T-helper 1 cell treated with Interleukin-12 subunit alpha and Interleukin-12 subunit beta and Interleukin-4 antibody, amounts not matched to agents 30 μg/mL and 1 μg/mL, for 36 hours (primary cell): ENCODE data around the gene TBC1D17.

Experiments used
- H3K27ac Mint-ChIP-seq: one replicate; pipeline ENCODE4 v1.8.0; 2021; ENCODE audit warnings: mild to moderate bottlenecking, mixed read lengths
- H3K27me3 Mint-ChIP-seq: one replicate; pipeline ENCODE4 v1.8.0; 2021; ENCODE audit warnings: low read depth, mixed read lengths
- H3K36me3 Mint-ChIP-seq: one replicate; pipeline ENCODE4 v1.8.0; 2021; ENCODE audit warnings: low read depth, mixed read lengths
- H3K4me1 Mint-ChIP-seq: one replicate; pipeline ENCODE4 v1.8.0; 2021; ENCODE audit warnings: low read depth, mixed read lengths
- H3K4me3 Mint-ChIP-seq: one replicate; pipeline ENCODE4 v1.8.0; 2021; ENCODE audit warnings: mild to moderate bottlenecking, moderate library complexity, mixed read lengths
- H3K9me3 Mint-ChIP-seq: one replicate; pipeline ENCODE4 v1.8.0; 2021; ENCODE audit warnings: mixed read lengths

The TBC1D17 gene

GRCh38 chr19:49877020-49877878 lies at the start of gene TBC1D17, which contains the start of gene AKT1S1:
TSS of gene TBC1D17 (plus strand) at chr19:49877702. CDS start at chr19:49877724, 22 bp downstream.
TSS of gene AKT1S1 (minus strand) at chr19:49877355. CDS start at chr19:49873295, 4,060 bp downstream.
- no peaks in the 10 kb centered on the region for H3K27me3 Mint-ChIP-seq
- H3K9me3 Mint-ChIP-seq = no peaks in the 10 kb centered on the region
- H3K4me1 Mint-ChIP-seq = peaks cover 27% of the 10 kb centered on the region
- H3K36me3 Mint-ChIP-seq = peaks cover 7% of the 10 kb centered on the region
- H3K27ac Mint-ChIP-seq = no peak within 1 kb of the TSS
- no peak within 1 kb of the TSS for H3K4me3 Mint-ChIP-seq

GRCh38 chr19:49829200-49829599 lies 48.3 kb upstream of the TBC1D17 start:
- Mint-ChIP-seq H3K27ac (no peak overlapping the region), H3K4me1 (no peaks in the 10 kb centered on the region), H3K9me3 (no peaks in the 10 kb centered on the region), H3K36me3 (peaks cover 11% of the 10 kb centered on the region), H3K4me3 (no peak overlapping the region), H3K27me3 (no peaks in the 10 kb centered on the region)

GRCh38 chr19:49829721-49830120 lies 47.8 kb upstream of the TBC1D17 start:
- Mint-ChIP-seq H3K27me3 (no peaks in the 10 kb centered on the region), H3K9me3 (no peaks in the 10 kb centered on the region), H3K4me1 (no peaks in the 10 kb centered on the region), H3K4me3 (no peak overlapping the region), H3K36me3 (peaks cover 13% of the 10 kb centered on the region), H3K27ac (no peak overlapping the region)

- Mint-ChIP-seq H3K9me3 (no peaks in the 10 kb centered on the region), H3K27ac (no peak overlapping the region), H3K4me1 (no peaks in the 10 kb centered on the region), H3K4me3 (no peak overlapping the region), H3K36me3 (peaks cover 15% of the 10 kb centered on the region), H3K27me3 (no peaks in the 10 kb centered on the region)
These were observed 46.7 kb upstream of the TBC1D17 start for GRCh38 chr19:49830766-49831165.

GRCh38 chr19:49831592-49831991 lies 45.9 kb upstream of the TBC1D17 start:
- Mint-ChIP-seq H3K27me3 (no peaks in the 10 kb centered on the region), H3K9me3 (no peaks in the 10 kb centered on the region), H3K4me3 (no peak overlapping the region), H3K36me3 (peaks cover 15% of the 10 kb centered on the region), H3K27ac (no peak overlapping the region), H3K4me1 (no peaks in the 10 kb centered on the region)

GRCh38 chr19:49832556-49832955 lies 44.9 kb upstream of the TBC1D17 start:
- no peaks in the 10 kb centered on the region for H3K4me1 Mint-ChIP-seq
- no peak overlapping the region for H3K4me3 Mint-ChIP-seq
- no peak overlapping the region for H3K27ac Mint-ChIP-seq
- H3K9me3 Mint-ChIP-seq = no peaks in the 10 kb centered on the region
- H3K36me3 Mint-ChIP-seq = peaks cover 18% of the 10 kb centered on the region
- H3K27me3 Mint-ChIP-seq = no peaks in the 10 kb centered on the region

GRCh38 chr19:49833599-49833998 lies 43.9 kb upstream of the TBC1D17 start:
- Mint-ChIP-seq H3K27me3 (no peaks in the 10 kb centered on the region), H3K36me3 (peaks cover 22% of the 10 kb centered on the region), H3K4me1 (no peaks in the 10 kb centered on the region), H3K4me3 (no peak overlapping the region), H3K27ac (no peak overlapping the region), H3K9me3 (no peaks in the 10 kb centered on the region)

GRCh38 chr19:49835562-49835961 lies 41.9 kb upstream of the TBC1D17 start:
- Mint-ChIP-seq H3K36me3 (peaks cover 30% of the 10 kb centered on the region), H3K4me3 (no peak overlapping the region), H3K9me3 (no peaks in the 10 kb centered on the region), H3K4me1 (no peaks in the 10 kb centered on the region), H3K27ac (no peak overlapping the region), H3K27me3 (no peaks in the 10 kb centered on the region)

GRCh38 chr19:49836176-49837008 lies 41.1 kb upstream of the TBC1D17 start:
- Mint-ChIP-seq H3K4me3 (no peak overlapping the region), H3K36me3 (peaks cover 30% of the 10 kb centered on the region), H3K27ac (no peak overlapping the region), H3K4me1 (no peaks in the 10 kb centered on the region), H3K27me3 (no peaks in the 10 kb centered on the region), H3K9me3 (no peaks in the 10 kb centered on the region)

GRCh38 chr19:49837009-49837310 lies 40.5 kb upstream of the TBC1D17 start:
- H3K27ac Mint-ChIP-seq = no peak overlapping the region

GRCh38 chr19:49837425-49837824 lies 40.1 kb upstream of the TBC1D17 start:
- Mint-ChIP-seq H3K4me3 (no peak overlapping the region), H3K9me3 (no peaks in the 10 kb centered on the region), H3K36me3 (peaks cover 28% of the 10 kb centered on the region), H3K27me3 (no peaks in the 10 kb centered on the region), H3K27ac (no peak overlapping the region), H3K4me1 (no peaks in the 10 kb centered on the region)

More at GRCh38 chr19:49837009-49837310, 40.5 kb upstream of the TBC1D17 start:
- Mint-ChIP-seq H3K36me3 (peaks cover 30% of the 10 kb centered on the region), H3K4me3 (no peak overlapping the region), H3K4me1 (no peaks in the 10 kb centered on the region), H3K9me3 (no peaks in the 10 kb centered on the region), H3K27me3 (no peaks in the 10 kb centered on the region)

GRCh38 chr19:49838885-49839588 lies 38.5 kb upstream of the TBC1D17 start:
- Mint-ChIP-seq H3K36me3 (peaks cover 18% of the 10 kb centered on the region), H3K27ac (no peak overlapping the region), H3K27me3 (no peaks in the 10 kb centered on the region), H3K4me1 (no peaks in the 10 kb centered on the region), H3K4me3 (no peak overlapping the region), H3K9me3 (no peaks in the 10 kb centered on the region)

- H3K27ac Mint-ChIP-seq = no peak overlapping the region
- H3K36me3 Mint-ChIP-seq = peaks cover 17% of the 10 kb centered on the region
- H3K4me1 Mint-ChIP-seq = no peaks in the 10 kb centered on the region
- no peaks in the 10 kb centered on the region for H3K27me3 Mint-ChIP-seq
- H3K4me3 Mint-ChIP-seq = no peak overlapping the region
- H3K9me3 Mint-ChIP-seq = no peaks in the 10 kb centered on the region
These were observed 37.8 kb upstream of the TBC1D17 start for GRCh38 chr19:49839713-49840112.

- Mint-ChIP-seq H3K27me3 (no peaks in the 10 kb centered on the region), H3K9me3 (no peaks in the 10 kb centered on the region), H3K4me1 (no peaks in the 10 kb centered on the region), H3K27ac (no peak overlapping the region), H3K4me3 (no peak overlapping the region), H3K36me3 (peaks cover 14% of the 10 kb centered on the region)
These were observed 37.2 kb upstream of the TBC1D17 start for GRCh38 chr19:49840321-49840720.
